Measurements from ENCODE around the gene FGF13.

The FGF13 gene

DNA sequence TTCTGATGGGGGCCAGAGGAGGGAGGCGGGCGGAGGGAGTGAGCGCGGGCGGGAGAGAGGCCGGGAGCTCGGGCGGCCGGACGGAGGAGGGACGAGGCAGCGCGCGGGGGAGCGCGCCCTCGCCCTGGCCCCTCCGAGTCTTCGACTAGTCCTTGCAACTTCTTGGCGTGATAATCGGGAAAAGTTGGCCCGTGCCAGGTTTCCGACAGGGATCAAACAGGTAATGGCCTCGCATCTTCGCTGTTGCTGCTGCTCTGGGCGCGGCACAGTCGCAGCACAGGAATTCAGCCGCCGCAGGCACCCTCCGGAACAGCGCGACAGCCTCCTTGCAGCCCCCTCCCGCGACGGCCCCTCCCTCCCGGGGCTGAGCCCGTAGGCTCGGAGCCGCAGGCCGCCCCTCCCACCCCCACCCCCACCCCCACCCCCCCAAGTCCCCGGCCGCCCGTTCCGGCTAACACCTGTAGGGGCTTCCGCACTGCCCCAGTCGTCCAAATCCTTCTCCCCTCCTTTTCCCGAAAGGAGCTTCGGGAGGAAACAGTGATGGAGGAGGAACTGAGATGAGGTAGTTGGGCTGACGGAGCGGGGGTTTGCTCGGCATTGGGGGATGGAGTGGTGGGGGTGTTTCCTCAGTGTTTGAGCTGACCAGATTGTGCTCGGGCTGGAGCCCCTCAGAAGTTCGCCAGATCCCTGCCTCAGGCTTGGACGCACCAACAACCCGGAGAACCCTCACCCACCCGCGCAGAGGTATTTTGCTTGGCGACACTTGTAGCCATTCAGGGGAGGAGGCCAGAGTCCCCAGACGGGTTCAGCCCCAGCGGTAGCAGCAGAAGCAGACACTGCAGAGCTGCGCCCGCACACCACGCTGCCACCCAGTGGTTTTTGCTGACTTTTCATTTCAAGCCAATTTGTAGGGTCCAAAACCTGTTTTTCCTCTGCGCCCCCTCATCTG is at the start of gene FGF13:
Gene FGF13 (minus strand): TSS at position 319 of the 949 bp plus-strand sequence. CDS start 714 bp downstream, outside the sequence.
- DNase-seq = peak in 33 of 56 donors; percentile 0 to 52 (median 7)

- DNase-seq = no peak
Measured at GRCh38 chrX:138759217-138759943, 47.9 kb upstream of the FGF13 start.

DNA sequence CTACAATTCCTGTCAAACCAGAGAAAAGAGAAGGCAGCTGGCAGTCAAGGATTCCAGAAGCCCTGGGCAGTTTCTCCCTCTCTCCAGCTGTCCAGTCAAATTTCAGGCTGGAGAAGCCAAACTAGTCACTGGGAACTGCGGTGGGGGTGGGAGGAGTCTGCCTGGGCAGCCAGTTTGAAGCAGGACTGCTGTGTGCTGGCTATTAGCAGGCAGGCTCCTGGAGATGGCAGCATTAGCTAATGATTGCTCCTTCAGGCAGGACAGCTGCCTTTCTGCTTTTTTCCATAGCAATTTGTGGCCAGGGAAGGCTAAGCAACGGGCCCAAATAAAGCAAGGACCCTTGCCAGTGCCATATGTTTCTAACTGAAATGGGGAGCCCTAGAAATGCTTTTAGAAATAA is 44.7 kb upstream of the FGF13 start:
- peak in 18 of 56 donors; percentile 0 to 9 (median 0) for DNase-seq

DNA sequence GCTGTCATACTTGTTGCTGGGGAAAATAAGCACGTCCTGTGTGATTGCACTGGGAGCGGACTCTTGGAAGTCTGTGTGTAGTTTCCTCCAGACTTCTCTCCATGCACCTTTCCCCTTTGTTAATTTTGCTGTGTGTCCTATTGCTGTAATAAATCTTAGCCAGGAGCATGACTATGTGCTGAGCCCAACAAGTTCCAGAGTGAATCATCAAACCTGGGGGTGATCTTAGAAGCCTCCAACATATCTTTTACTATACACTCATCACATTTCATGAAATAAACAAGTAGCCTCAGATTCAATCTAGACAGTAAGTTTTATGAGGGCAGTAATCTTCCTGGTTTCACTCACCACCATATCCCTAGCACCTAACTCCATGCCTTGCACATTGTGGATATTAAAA is 43.3 kb upstream of the FGF13 start:
- no peak for DNase-seq

DNA sequence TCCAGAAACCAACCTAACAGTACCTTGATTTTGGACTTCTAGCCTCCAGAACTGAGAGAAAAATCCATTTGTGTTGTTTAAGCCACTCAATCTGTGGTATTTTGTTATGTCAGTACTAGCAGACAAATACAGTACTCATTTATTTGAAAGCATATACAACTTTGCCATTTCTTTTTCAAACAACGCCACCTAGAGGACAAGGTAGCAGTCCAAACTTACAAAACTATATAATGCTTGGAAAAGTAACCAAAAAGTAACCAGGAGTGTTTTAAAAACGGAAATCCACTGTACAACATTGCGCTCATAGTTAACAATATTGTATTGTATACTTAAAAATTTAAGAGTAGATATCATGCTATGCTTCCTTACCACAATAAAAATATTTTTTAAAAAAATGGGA is 37.0 kb upstream of the FGF13 start:
- no peak for DNase-seq

- peak in 13 of 56 donors; percentile 0 to 42 (median 0) for DNase-seq
Measured at GRCh38 chrX:138745196-138745595, 33.7 kb upstream of the FGF13 start.

DNA sequence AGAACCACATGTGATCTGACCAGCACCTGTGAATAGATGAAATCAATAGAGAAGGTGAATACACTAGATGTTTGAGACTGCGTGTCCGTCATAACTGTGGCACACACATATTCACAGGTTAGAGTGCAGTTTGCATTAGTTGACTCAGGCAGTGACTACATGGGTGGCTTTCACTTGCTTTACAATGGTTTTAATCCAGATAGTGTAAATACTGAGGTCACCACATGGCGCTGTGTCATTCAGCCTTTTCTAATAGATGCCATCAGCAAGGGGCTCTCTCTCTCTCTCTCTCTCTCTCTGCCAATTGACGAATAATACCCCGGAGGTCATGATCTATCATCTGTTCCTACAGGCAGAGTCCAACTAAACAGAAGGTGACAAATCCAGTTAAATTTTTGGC is 30.7 kb upstream of the FGF13 start:
- no peak for DNase-seq

GRCh38 chrX:138740341-138740740 is 28.8 kb upstream of the FGF13 start:
- no peak for DNase-seq

DNA sequence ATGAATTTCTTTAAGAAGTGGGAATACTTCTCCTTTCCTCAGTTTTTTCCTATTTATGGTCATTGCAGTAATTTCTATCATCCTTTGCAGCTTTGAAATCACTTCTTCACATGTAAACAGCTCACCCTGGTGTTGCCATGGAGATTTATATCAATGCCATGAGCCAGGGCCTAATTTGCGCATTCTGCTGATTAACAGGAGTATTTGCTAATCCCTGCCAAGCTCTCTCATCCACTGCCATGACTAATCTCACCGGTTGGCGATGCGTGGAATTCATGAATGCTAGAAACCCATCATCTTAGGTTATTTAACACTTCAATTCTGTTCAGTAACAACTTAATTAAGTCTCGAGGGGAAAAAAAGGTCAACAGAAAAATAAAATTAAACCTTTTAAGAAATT is 11.8 kb upstream of the FGF13 start:
- peak in 2 of 56 donors; percentile 0 to 1 for DNase-seq

DNA sequence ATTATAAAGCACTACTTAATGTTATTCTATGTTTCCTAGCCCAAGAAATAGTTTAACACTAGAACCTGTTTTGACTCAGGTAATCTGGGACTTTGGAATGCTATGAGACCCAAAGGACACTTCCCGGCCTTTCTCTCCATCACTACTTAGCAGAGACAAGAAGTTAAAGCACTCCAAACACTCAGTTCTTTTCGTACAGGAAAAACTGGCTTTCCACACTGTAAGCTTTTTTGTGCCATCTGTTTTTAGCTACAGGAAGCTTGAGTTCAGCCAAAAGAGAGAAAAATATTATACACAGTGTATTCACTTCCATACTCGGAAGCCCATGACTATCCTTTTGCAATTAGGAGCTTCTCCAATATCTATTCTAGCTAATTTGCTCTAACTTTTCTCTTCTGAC is 7.9 kb upstream of the FGF13 start:
- no peak for DNase-seq

DNA sequence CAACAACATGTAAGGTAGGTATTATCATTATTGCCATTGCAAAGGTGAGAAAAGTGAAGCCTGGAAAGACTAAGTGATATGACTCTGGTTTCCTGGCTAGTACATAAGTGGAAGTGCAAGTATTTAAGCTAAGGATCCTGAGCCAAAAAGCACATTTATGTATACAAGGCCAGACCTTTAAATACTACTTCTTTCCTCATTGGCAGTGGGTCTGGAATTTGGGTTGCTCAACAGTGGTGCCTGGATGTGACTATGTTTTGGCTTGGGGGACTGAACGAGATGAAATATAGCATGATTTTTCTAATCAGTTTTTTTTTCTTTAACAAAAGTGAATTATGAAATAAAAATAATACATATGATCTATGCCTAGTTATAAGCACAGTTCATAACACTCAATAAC is 7.4 kb upstream of the FGF13 start:
- DNase-seq = no peak

GRCh38 chrX:138710866-138711341 is 613 bp downstream of the FGF13 start:
- peak in 6 of 56 donors; percentile 0 to 18 (median 8) for DNase-seq

GRCh38 chrX:138709886-138710791 is 1.4 kb downstream of the FGF13 start:
- DNase-seq = peak in 7 of 56 donors; percentile 0 to 12 (median 5)

GRCh38 chrX:138708268-138708667 is 3.2 kb downstream of the FGF13 start:
- DNase-seq = no peak

DNA sequence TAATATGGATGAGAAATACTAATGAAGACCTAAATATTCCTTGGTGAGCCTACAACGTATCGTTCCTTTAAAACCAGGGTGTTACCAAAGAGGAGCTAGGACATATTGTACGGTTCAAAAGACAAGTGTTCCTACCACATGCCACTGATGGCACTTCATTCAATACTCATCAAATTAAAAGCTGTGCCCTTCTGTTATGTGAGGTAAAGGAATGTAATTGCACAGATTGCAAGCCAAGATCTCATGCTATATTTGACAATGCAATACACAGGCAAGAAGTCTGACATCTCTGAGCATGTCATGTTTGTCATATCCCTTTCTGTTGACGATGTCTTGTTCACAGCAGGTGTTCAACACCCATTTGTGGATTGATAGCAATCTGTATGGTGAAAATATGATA is 6.9 kb downstream of the FGF13 start:
- DNase-seq = no peak

GRCh38 chrX:138704101-138704500 is 7.4 kb downstream of the FGF13 start:
- no peak for DNase-seq

DNA sequence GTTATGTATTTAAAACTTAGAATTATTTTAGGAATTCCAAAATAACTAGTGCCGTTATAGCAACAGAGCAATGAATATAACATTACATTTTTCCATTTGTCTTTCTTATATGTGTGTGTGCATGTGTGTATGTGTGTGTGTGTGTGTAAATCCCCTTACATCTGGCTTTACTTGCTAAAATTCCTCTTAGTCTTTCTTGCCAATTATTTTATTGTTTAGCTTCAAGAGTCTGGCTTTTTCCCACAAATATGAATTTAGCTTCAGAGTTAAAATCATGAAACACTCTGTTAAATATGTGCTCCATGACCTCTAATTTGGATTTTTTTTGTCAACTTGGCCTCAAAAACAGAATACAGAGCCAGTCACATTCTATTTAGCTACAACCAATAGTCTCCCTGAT is 18.9 kb downstream of the FGF13 start:
- DNase-seq = no peak

DNA sequence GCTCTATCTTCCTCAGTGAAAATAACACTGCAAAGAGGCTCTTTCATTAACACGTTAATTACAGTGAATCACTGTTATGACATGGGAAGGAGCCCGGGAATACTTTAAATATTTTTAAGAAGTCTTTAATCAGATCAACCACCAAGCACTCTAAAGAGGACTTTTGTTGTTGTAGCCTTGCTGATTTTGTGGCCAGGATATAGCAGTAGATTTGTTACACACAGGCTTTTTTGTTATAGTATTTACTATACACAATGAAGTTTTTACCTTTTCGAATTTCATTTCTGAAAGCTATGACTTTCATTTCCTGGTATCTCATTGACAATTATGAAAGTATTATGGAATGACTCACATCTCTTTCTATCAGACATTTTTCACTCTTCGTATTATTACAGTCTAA is 20.3 kb downstream of the FGF13 start:
- no peak for DNase-seq

DNA sequence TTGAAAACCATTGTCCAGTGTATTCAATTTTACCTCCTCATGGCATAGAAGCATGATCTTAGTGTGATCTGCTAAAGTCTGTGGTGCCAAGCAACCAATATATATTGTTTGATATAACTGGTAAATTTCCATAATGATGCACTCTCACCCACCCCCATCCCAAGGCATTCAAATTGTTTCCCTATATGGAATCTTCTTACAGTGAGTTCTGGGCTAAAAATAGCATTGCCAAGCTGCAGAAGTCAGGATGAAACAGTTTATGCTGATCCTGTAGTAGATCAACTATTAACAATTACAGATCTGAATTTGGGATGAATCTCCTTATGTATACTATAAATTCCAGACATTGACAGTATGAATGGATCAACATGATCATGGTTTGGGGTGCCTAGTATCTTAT is 20.9 kb downstream of the FGF13 start:
- no peak for DNase-seq

DNA sequence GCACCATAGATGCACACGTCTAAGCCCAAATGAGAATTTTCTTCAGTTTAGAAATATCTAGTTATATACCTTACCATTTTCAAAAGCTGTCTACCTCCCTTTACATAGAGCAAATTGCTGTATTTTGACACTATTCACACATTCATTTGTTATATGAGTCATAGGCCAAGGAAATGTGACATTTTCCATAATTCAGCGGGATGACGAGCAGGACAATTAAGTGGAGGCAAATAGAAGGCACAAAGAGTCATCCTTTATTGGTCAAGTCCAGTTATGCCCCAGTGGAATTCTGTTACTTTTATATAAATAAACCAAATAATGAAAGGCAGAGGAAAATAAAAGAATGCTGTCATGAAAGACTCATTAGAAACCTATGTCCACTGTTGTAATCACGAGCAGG is 27.9 kb downstream of the FGF13 start:
- no peak for DNase-seq

DNA sequence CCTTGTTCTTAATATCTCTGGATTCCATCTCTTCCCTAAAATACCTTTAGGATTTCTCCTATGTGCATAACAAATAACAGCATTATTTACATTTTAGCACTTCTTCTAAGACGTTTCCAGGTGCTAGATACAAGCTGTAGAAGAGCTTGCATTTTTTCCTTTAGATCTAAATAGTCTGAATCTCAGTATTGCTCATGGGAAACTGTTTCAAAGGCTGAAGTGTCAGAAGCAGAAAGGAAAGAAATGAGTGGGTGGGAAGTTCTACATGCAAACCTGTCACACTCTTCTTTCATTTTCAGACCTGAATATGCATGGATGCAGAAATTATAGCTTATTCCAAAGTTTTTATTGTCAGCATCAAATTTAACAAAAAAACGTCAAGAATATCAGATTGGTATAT is 41.8 kb downstream of the FGF13 start:
- no peak for DNase-seq

Data from amygdala (tissue), 56 donors.